HepG2 (cell line): ENCODE results near the gene EGFR. TPM values are rescaled to one million over a fixed set of nuclear protein-coding genes. Genes with fewer than 3 reads are reported as not detected.

Experiments used
- ATAC-seq: fragments of 200-7000 bp; cut with Tn5 transposase; 3 replicates; pipeline ENCODE4 v1.9.1; 2020; ENCODE audit warnings: mild to moderate bottlenecking, moderate library complexity
- BruUV-seq: library from RNA; stranded (reverse); fragments of 400-500 nt; replicated peaks from 2 replicates; lab custom pipeline; 2021; lab: Mats Ljungman, UMichigan
- CTCF ChIA-PET: fragments of 300-600 bp; formaldehyde crosslinking; extraction: SDS; loops from one replicate; lab custom pipeline; 2021; ENCODE audit warnings: low total read pairs, inconsistent platforms, low intra/inter-chr PET ratio; lab: Yijun Ruan, JAX
- POLR2A ChIA-PET: fragments of 350-600 bp; sonication (Branson Sonifier 250); formaldehyde crosslinking; loops from one replicate; lab custom pipeline; 2020; ENCODE audit warnings: antibody characterized with exemption, inconsistent platforms; lab: Yijun Ruan, JAX
- DNase-seq: peaks from one replicate; pipeline ENCODE4 v3.0.0-alpha.2; 2015; ENCODE audit warnings: low spot score
- FAIRE-seq: peaks from 3 replicates; lab custom pipeline; 2011; peaks lifted over from hg19 to GRCh38; lab: Jason Lieb, UNC
- H2AFZ ChIP-seq: one replicate; pipeline ENCODE4 v1.6.1; 2011; ENCODE audit warnings: low read length, inconsistent platforms
- H3K27ac ChIP-seq: fragments of 300-600 bp; 3 replicates; pipeline ENCODE4 v1.8.0; 2011; ENCODE audit warnings: mixed run types, mild to moderate bottlenecking, mixed read lengths, low read length, inconsistent platforms; ENCODE audit not compliant: insufficient read depth; ENCODE audit errors: extremely low read length
- H3K27me3 ChIP-seq, 2 experiments: fragments of 200-600 bp in 1 of 2; 2 replicates in 1 of 2; 3 replicates in 1 of 2; pipeline versions ENCODE4 v1.6.0 to v1.8.0; 2011; ENCODE audit warnings: low read length in 2 of 2, mild to moderate bottlenecking in 2 of 2, moderate library complexity in 2 of 2, inconsistent platforms in 1 of 2; ENCODE audit not compliant: insufficient read depth in 2 of 2, control insufficient read depth in 1 of 2
- H3K36me3 ChIP-seq, 2 experiments: fragments of 200-600 bp in 1 of 2; replicated peaks in 1 of 2; 2 replicates in 1 of 2; 3 replicates in 1 of 2; pipeline versions ENCODE4 v1.5.1 to v1.8.0; 2011; ENCODE audit warnings: low read length in 2 of 2, inconsistent platforms in 1 of 2; ENCODE audit not compliant: insufficient read depth in 2 of 2, control insufficient read depth in 1 of 2
- H3K4me1 ChIP-seq: 2 replicates; pipeline ENCODE4 v1.5.1; 2012; ENCODE audit warnings: low read length, inconsistent platforms; ENCODE audit not compliant: insufficient read depth
- H3K4me2 ChIP-seq: 2 replicates; pipeline ENCODE4 v1.6.0; 2011; ENCODE audit warnings: low read depth, low read length, inconsistent platforms
- H3K4me3 ChIP-seq, 3 experiments: fragments of 200-600 bp in 1 of 3; sonication (generic), shearing (Covaris generic) in 1 of 3; replicated peaks in 1 of 3; 2 replicates each; pipeline ENCODE4 v1.5.1; 2011 to 2016; ENCODE audit warnings: low read length in 3 of 3, inconsistent platforms in 2 of 3, low read depth in 2 of 3, mild to moderate bottlenecking in 2 of 3, control low read depth in 1 of 3, mixed read lengths in 1 of 3; ENCODE audit not compliant: insufficient read depth in 1 of 3
- H3K79me2 ChIP-seq: one replicate; pipeline ENCODE4 v1.6.1; 2011; ENCODE audit warnings: low read length, inconsistent platforms; ENCODE audit not compliant: insufficient read depth
- H3K9ac ChIP-seq: 2 replicates; pipeline ENCODE4 v1.6.0; 2011; ENCODE audit warnings: mild to moderate bottlenecking, low read depth, low read length, inconsistent platforms; ENCODE audit not compliant: insufficient read depth
- H3K9me3 ChIP-seq: 2 replicates; pipeline ENCODE4 v1.5.1; 2012; ENCODE audit warnings: mild to moderate bottlenecking, low read length
- H4K20me1 ChIP-seq: 2 replicates; pipeline ENCODE4 v1.6.0; 2011; ENCODE audit warnings: inconsistent platforms, mild to moderate bottlenecking, low read length, moderate library complexity; ENCODE audit not compliant: insufficient read depth
- KLF6 ChIP-seq: IDR thresholded peaks from 2 replicates; pipeline ENCODE4 v1.8.0; 2016; ENCODE audit warnings: missing biosample characterization, missing genetic modification reagents
- ZBED4 ChIP-seq: sonication (generic); formaldehyde crosslinking; IDR thresholded peaks from 2 replicates; pipeline ENCODE4 v1.4.0; 2020; ENCODE audit warnings: missing genetic modification reagents, borderline replicate concordance
- WGBS: methylation state at CpG from one replicate; pipeline ENCODE4 v1.1.6; 2017; ENCODE audit warnings: low lambda C conversion rate; 5-methylcytosine and 5-hydroxymethylcytosine counted together
- in situ Hi-C: cut with HindIII; loops from 2 replicates; pipeline ENCODE4 v1.10.0; 2017; ENCODE audit warnings: low pct_unique_long_range_greater_than_20kb; ENCODE audit not compliant: extremely low pct_ligation_motif_present
- intact Hi-C: fragments of 100-400 bp; cut with micrococcal nuclease; formaldehyde crosslinking; loops from one replicate; pipeline ENCODE4 v1.10.0; 2022; ENCODE audit not compliant: unreplicated experiment
- polyA plus RNA-seq, 8 experiments: library from polyadenylated mRNA; depleted of rRNA in 3 of 8; stranded (reverse) in 7 of 8; unstranded in 1 of 8; fragments of >200 nt; fragmentation: Illumina TruSeq in 4 of 8; extraction: Trizol in 4 of 8; gene quantifications; 2 replicates each; pipeline versions ENCODE4 v1.2.1 to v1.2.3, GENCODE V29; 2011 to 2016; ENCODE audit warnings: low read depth in 4 of 8, missing spikeins in 1 of 8, mixed read lengths in 1 of 8; ENCODE audit not compliant: insufficient read depth in 1 of 8
- total RNA-seq, 5 experiments: library from RNA; depleted of rRNA; stranded (reverse); fragments of >200 nt; fragmentation: Illumina TruSeq; extraction: Trizol; gene quantifications; 2 replicates each; pipeline ENCODE4 v1.2.3, GENCODE V29; 2016; ENCODE audit warnings: low read depth in 1 of 5
- TF ChIP-seq, protein P1 (sequence below): sonication (generic); formaldehyde crosslinking; IDR thresholded peaks from 2 replicates; pipeline ENCODE4 v1.4.0; 2020; ENCODE audit warnings: missing genetic modification reagents; ENCODE audit errors: not compliant biosample characterization

EGFR gene
- total and polyA plus RNA-seq, 2 of the 13 experiments (the other 11 are each of a cell fraction or from before 2014, with no cell fraction given): 7.0 to 10.0 TPM

DNA sequence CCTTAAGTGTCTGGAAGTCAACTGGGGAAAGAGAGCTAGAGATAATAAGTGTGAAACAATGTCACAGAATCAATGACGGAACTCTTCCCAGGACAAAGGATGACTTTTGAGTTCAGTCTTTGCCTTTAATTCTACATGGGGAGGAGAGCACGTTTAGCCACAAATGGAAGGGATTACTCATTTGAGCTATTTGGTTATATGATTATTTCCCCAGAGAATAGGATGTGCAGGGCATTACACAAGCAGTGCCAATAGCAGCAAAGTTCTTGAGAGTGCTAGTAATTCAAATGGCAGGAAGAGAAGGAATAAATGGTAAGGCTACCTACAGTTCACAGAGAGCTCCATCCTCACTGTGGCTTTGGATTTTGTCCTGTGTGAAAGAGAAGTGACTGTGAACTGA lies 6.0 kb downstream of the EGFR start (continued):
- no peak for TF ChIP-seq ZBED4
- TF ChIP-seq, protein P1, sequence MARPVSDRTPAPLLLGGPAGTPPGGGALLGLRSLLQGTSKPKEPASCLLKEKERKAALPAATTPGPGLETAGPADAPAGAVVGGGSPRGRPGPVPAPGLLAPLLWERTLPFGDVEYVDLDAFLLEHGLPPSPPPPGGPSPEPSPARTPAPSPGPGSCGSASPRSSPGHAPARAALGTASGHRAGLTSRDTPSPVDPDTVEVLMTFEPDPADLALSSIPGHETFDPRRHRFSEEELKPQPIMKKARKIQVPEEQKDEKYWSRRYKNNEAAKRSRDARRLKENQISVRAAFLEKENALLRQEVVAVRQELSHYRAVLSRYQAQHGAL (CRISPR knock-in tag): no peak
- TF ChIP-seq, all 625 proteins: peak for 0

- Histone ChIP-seq H3K4me3 (no peak overlapping the region), H3K9me3 (no peaks in the 10 kb centered on the region), H3K79me2 (no peaks in the 10 kb centered on the region), H4K20me1 (no peaks in the 10 kb centered on the region), H3K36me3 (no peaks in the 10 kb centered on the region), H3K27me3 (no peaks in the 10 kb centered on the region; a peak in 1 of 5 replicates), H3K4me1 (peaks cover 38% of the 10 kb centered on the region), H2AFZ (no peak overlapping the region), H3K9ac (no peak overlapping the region), H3K4me2 (no peak overlapping the region), H3K27ac (no peak overlapping the region)
- ATAC-seq: no peak
- no TSS peak for BruUV-seq
- no peak for TF ChIP-seq KLF6
- in situ Hi-C loops: no loop called here
- ChIA-PET POLR2A (no interaction called here), CTCF (no interaction called here)
- 79% methylated on average over 11 of the region's 11 CpGs for WGBS
- no peak for DNase-seq
- no peak for FAIRE-seq
- intact Hi-C loops: no loop called here
Measured at GRCh38 chr7:55026086-55026790, 7.4 kb downstream of the EGFR start.
